Endothelial cell of umbilical vein (primary cell): ENCODE results near the gene GNAO1. TPM values are rescaled to one million over a fixed set of nuclear protein-coding genes. Genes with fewer than 3 reads are reported as not detected.

Experiments
- BruUV-seq: library from RNA; stranded (reverse); fragments of 400-500 nt; replicated peaks from 2 replicates; lab custom pipeline; 2021; lab: Mats Ljungman, UMichigan
- CTCF ChIA-PET: fragments of 300-600, 350-600 bp; sonication (Branson Sonifier 250); formaldehyde crosslinking; loops from one replicate; lab custom pipeline; 2021; ENCODE audit warnings: antibody characterized with exemption, inconsistent platforms; lab: Charles Lee
- POLR2A ChIA-PET: fragments of 300-600, 350-600 bp; sonication (Branson Sonifier 250); formaldehyde crosslinking; loops from one replicate; lab custom pipeline; 2021; ENCODE audit warnings: antibody characterized with exemption, inconsistent platforms; lab: Charles Lee
- DNase-seq: peaks from one replicate; pipeline ENCODE4 v3.0.0-alpha.2; 2011; ENCODE audit warnings: low read depth, low spot score
- FAIRE-seq: peaks from 2 replicates; lab custom pipeline; 2011; peaks lifted over from hg19 to GRCh38; lab: Jason Lieb, UNC
- H2AFZ ChIP-seq: 2 replicates; pipeline ENCODE4 v1.6.0; 2012; ENCODE audit warnings: low read depth, low read length, control low read depth, inconsistent platforms
- H3K27ac ChIP-seq: 2 replicates; pipeline ENCODE4 v1.5.1; 2011; ENCODE audit warnings: low read depth, mild to moderate bottlenecking, control low read depth, low read length, moderate library complexity; ENCODE audit not compliant: insufficient read depth
- H3K27me3 ChIP-seq, 2 experiments: 2 replicates each; pipeline versions ENCODE4 v1.6.0 to v1.6.1; 2011; ENCODE audit warnings: low read length in 2 of 2, mixed read lengths in 1 of 2; ENCODE audit not compliant: control insufficient read depth in 2 of 2, insufficient read depth in 2 of 2
- H3K36me3 ChIP-seq, 2 experiments: 2 replicates in 1 of 2; 3 replicates in 1 of 2; pipeline ENCODE4 v1.5.1; 2011; ENCODE audit warnings: low read length in 2 of 2, mild to moderate bottlenecking in 1 of 2, moderate library complexity in 1 of 2; ENCODE audit not compliant: control insufficient read depth in 2 of 2, insufficient read depth in 2 of 2; ENCODE audit errors: extremely low read depth in 1 of 2
- H3K4me1 ChIP-seq: 3 replicates; pipeline ENCODE4 v1.5.1; 2011; ENCODE audit warnings: mild to moderate bottlenecking, low read length; ENCODE audit not compliant: control insufficient read depth, insufficient read depth; ENCODE audit errors: extremely low read depth
- H3K4me2 ChIP-seq: 2 replicates; pipeline ENCODE4 v1.6.1; 2011; ENCODE audit warnings: low read length, control low read depth, mixed read lengths; ENCODE audit not compliant: insufficient read depth
- H3K4me3 ChIP-seq, 3 experiments: fragments of 200-600 bp in 1 of 3; sonication (generic), shearing (Covaris generic) in 1 of 3; replicated peaks in 1 of 3; 2 replicates each; pipeline ENCODE4 v1.5.1; 2011 to 2016; ENCODE audit warnings: control low read depth in 3 of 3, low read length in 3 of 3, mild to moderate bottlenecking in 2 of 3, inconsistent platforms in 1 of 3, low read depth in 1 of 3, moderate library complexity in 1 of 3; ENCODE audit not compliant: insufficient read depth in 1 of 3
- H3K79me2 ChIP-seq: 2 replicates; pipeline ENCODE4 v1.6.0; 2012; ENCODE audit warnings: low read length, inconsistent platforms; ENCODE audit not compliant: control insufficient read depth, insufficient read depth
- H3K9ac ChIP-seq: replicated peaks from 2 replicates; pipeline ENCODE3; 2011; ENCODE audit warnings: low read length, control low read depth; ENCODE audit not compliant: insufficient read depth; ENCODE audit errors: extremely low read depth
- H3K9me1 ChIP-seq: replicated peaks from 3 replicates; pipeline ENCODE4 v1.6.0; 2011; ENCODE audit warnings: mild to moderate bottlenecking, low read length; ENCODE audit not compliant: control insufficient read depth, insufficient read depth; ENCODE audit errors: extremely low read depth
- H3K9me3 ChIP-seq: replicated peaks from 2 replicates; pipeline ENCODE4 v1.5.1; 2012; ENCODE audit warnings: low read length, inconsistent platforms; ENCODE audit not compliant: control insufficient read depth, insufficient read depth
- H4K20me1 ChIP-seq: replicated peaks from 2 replicates; pipeline ENCODE3; 2011; ENCODE audit warnings: mild to moderate bottlenecking, low read length; ENCODE audit not compliant: control insufficient read depth, insufficient read depth; ENCODE audit errors: extremely low read depth
- EZH2 ChIP-seq: IDR thresholded peaks from 2 replicates; pipeline ENCODE4 v1.6.1; 2012; ENCODE audit warnings: borderline replicate concordance, low read depth, mild to moderate bottlenecking, moderate library complexity, low read length, inconsistent platforms; ENCODE audit not compliant: severe bottlenecking
- FOS ChIP-seq: IDR thresholded peaks from 2 replicates; pipeline ENCODE4 v1.6.1; 2011; ENCODE audit warnings: mild to moderate bottlenecking, low read length, moderate library complexity, borderline replicate concordance; ENCODE audit not compliant: insufficient read depth
- GATA2 ChIP-seq: IDR thresholded peaks from 2 replicates; pipeline ENCODE4 v1.7.0; 2011; ENCODE audit warnings: low read depth, mild to moderate bottlenecking, moderate library complexity, mixed read lengths, low read length; ENCODE audit not compliant: insufficient read length, insufficient read depth
- JUN ChIP-seq: IDR thresholded peaks from 2 replicates; pipeline ENCODE4 v1.6.1; 2011; ENCODE audit warnings: borderline replicate concordance, low read depth; ENCODE audit not compliant: insufficient read length, insufficient read depth
- MYC ChIP-seq: IDR thresholded peaks from one replicate; pipeline ENCODE4 v1.6.1; 2011; ENCODE audit warnings: mild to moderate bottlenecking, low read depth, low read length
- POLR2A ChIP-seq: IDR thresholded peaks from 2 replicates; pipeline ENCODE4 v1.6.1; 2012; ENCODE audit warnings: low read depth, mild to moderate bottlenecking, control low read depth, low read length
- POLR2AphosphoS5 ChIP-seq: IDR thresholded peaks from 2 replicates; pipeline ENCODE4 v1.6.1; 2012; ENCODE audit warnings: low read depth, mild to moderate bottlenecking, control low read depth, low read length, moderate library complexity; ENCODE audit not compliant: insufficient read depth
- dilution Hi-C: fragments of 300-500 bp; cut with MboI; formaldehyde crosslinking; loops from one replicate; pipeline ENCODE4 v1.15.0; 2019; ENCODE audit warnings: low sequenced_read_pairs; ENCODE audit not compliant: extremely low pct_ligation_motif_present
- intact Hi-C: fragments of 100-400 bp; cut with micrococcal nuclease; formaldehyde crosslinking; loops from one replicate; pipeline ENCODE4 v1.10.0; 2022
- polyA plus RNA-seq, 4 experiments: library from polyadenylated mRNA; depleted of rRNA in 3 of 4; stranded (reverse) in 3 of 4; unstranded in 1 of 4; fragments of >200 nt; gene quantifications; 2 replicates each; pipeline versions ENCODE4 v1.2.1 to v1.2.3, GENCODE V29; 2011 to 2012; ENCODE audit warnings: missing spikeins in 1 of 4
- total RNA-seq: library from RNA; stranded (reverse); gene quantifications from 2 replicates; pipeline ENCODE4 v1.2.3, GENCODE V29; 2021
- TF ChIP-seq, protein P1 (sequence below), 2 donors: IDR thresholded peaks; 1 replicate in 1 of 2; 2 replicates in 1 of 2; pipeline ENCODE4 v1.5.1; 2011; ENCODE audit warnings: low read length in 2 of 2, mild to moderate bottlenecking in 2 of 2, moderate library complexity in 2 of 2, control low read depth in 1 of 2, inconsistent platforms in 1 of 2, low read depth in 1 of 2; ENCODE audit not compliant: insufficient read depth in 1 of 2; ENCODE audit errors: extremely low read depth in 1 of 2
- TF ChIP-seq, protein P2 (sequence below): IDR thresholded peaks from 2 replicates; pipeline ENCODE4 v1.6.1; 2011; ENCODE audit not compliant: insufficient read depth, insufficient read length

Gene GNAO1
- total and polyA plus RNA-seq, 2 donors (not counting 3 experiments of a cell fraction or from before 2014, with no cell fraction given): not detected

DNA sequence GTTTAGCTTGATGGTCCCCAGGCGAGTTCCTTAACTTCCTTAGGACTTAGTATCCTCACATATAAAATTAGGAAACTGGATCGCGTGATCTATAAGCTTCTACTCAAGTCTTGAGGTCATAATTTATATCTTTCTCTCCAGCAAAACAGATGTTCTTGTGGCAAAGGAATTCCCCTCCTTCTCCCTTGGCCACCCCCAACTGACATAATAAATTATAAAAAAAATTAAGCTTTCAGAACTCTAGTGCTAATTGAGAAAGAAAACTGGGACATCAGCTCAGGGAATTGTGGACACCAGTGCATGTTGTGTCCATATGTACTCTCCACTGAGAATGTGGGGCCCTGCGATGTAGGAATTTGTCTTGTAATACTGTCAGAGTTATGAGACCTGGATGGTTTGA, 13.5 kb downstream of the GNAO1 start:
- ChIA-PET CTCF (no interaction called here), POLR2A (no interaction called here)
- Histone ChIP-seq H2AFZ (no peak overlapping the region), H3K4me1 (no peaks in the 10 kb centered on the region), H3K27ac (no peak overlapping the region), H3K9ac (no peak overlapping the region), H4K20me1 (no peaks in the 10 kb centered on the region), H3K4me3 (no peak overlapping the region), H3K9me3 (no peaks in the 10 kb centered on the region), H3K36me3 (no peaks in the 10 kb centered on the region), H3K79me2 (no peaks in the 10 kb centered on the region), H3K4me2 (no peak overlapping the region), H3K9me1 (no peaks in the 10 kb centered on the region), H3K27me3 (no peaks in the 10 kb centered on the region)
- TF ChIP-seq POLR2AphosphoS5 (no peak), GATA2 (no peak), JUN (no peak), MYC (no peak)
- TF ChIP-seq, protein P1, sequence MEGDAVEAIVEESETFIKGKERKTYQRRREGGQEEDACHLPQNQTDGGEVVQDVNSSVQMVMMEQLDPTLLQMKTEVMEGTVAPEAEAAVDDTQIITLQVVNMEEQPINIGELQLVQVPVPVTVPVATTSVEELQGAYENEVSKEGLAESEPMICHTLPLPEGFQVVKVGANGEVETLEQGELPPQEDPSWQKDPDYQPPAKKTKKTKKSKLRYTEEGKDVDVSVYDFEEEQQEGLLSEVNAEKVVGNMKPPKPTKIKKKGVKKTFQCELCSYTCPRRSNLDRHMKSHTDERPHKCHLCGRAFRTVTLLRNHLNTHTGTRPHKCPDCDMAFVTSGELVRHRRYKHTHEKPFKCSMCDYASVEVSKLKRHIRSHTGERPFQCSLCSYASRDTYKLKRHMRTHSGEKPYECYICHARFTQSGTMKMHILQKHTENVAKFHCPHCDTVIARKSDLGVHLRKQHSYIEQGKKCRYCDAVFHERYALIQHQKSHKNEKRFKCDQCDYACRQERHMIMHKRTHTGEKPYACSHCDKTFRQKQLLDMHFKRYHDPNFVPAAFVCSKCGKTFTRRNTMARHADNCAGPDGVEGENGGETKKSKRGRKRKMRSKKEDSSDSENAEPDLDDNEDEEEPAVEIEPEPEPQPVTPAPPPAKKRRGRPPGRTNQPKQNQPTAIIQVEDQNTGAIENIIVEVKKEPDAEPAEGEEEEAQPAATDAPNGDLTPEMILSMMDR (IDR thresholded peaks at IDR 0.05; ENCODE audit: extremely low read depth in 1 of 2, insufficient read depth in 1 of 2, low read depth in 1 of 2, low read length in 2 of 2): no peak
- intact Hi-C loops (no loop called here), dilution Hi-C loops (no loop called here)
- BruUV-seq: no TSS peak
- FAIRE-seq (no peak), DNase-seq (no peak)

DNA sequence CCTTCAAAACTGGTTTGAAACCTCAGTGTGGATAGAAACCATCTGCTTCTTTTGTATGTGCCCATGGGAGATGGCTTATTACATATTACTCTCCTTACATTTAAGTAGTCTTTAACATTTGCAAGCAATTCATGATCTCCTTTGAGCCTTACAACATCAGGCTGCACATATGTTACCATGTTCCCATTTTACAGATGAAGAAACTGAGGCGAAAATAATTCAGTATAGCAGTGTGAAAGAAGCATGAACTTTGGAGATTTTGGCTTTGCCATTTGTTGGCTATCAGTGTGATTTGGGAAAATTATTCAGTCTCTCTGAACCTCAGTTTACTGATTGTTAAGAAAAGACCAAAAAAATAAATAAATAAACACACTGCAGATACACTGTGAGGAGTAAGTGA, 15.7 kb downstream of the GNAO1 start:
- TF ChIP-seq GATA2 (no peak), POLR2A (no peak), EZH2 (no peak), MYC (no peak), FOS (no peak), JUN (no peak), POLR2AphosphoS5 (no peak)
- TF ChIP-seq, protein P1 (IDR thresholded peaks at IDR 0.05; ENCODE audit: extremely low read depth in 1 of 2, insufficient read depth in 1 of 2, low read depth in 1 of 2, low read length in 2 of 2): no peak
- TF ChIP-seq, protein P2, sequence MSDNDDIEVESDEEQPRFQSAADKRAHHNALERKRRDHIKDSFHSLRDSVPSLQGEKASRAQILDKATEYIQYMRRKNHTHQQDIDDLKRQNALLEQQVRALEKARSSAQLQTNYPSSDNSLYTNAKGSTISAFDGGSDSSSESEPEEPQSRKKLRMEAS: no peak
- no peak for DNase-seq
- intact Hi-C loops (no loop called here), dilution Hi-C loops (no loop called here)
- ChIA-PET POLR2A (no interaction called here), CTCF (no interaction called here)
- no peak overlapping the region for H3K9ac ChIP-seq
- no peaks in the 10 kb centered on the region for H3K79me2 ChIP-seq
- no peaks in the 10 kb centered on the region for H3K4me1 ChIP-seq
- no peak for FAIRE-seq
- H3K4me2 ChIP-seq: no peak overlapping the region
- no peaks in the 10 kb centered on the region for H3K36me3 ChIP-seq
- no peaks in the 10 kb centered on the region for H3K9me1 ChIP-seq
- no peak overlapping the region for H2AFZ ChIP-seq
- H4K20me1 ChIP-seq: no peaks in the 10 kb centered on the region
- no TSS peak for BruUV-seq
- no peak overlapping the region for H3K27ac ChIP-seq
- no peaks in the 10 kb centered on the region for H3K9me3 ChIP-seq
- H3K4me3 ChIP-seq: no peak overlapping the region
- H3K27me3 ChIP-seq: no peaks in the 10 kb centered on the region
